Epithelial cell of esophagus (primary cell): ENCODE measurements around the gene DDX25.

Source experiments
- DNase-seq: peaks from one replicate; pipeline ENCODE4 v3.0.0; 2010; ENCODE audit warnings: low read depth
- H3K4me3 ChIP-seq: 2 replicates; pipeline ENCODE4 v1.5.1; 2011; ENCODE audit warnings: mild to moderate bottlenecking, low read length, control low read depth
- TF ChIP-seq, protein P1 (sequence below): IDR thresholded peaks from 2 replicates; pipeline ENCODE4 v1.5.1; 2011; ENCODE audit warnings: low read depth, mild to moderate bottlenecking, low read length, control low read depth, inconsistent platforms; ENCODE audit not compliant: insufficient read depth; ENCODE audit errors: missing control alignments

The DDX25 gene

DNA sequence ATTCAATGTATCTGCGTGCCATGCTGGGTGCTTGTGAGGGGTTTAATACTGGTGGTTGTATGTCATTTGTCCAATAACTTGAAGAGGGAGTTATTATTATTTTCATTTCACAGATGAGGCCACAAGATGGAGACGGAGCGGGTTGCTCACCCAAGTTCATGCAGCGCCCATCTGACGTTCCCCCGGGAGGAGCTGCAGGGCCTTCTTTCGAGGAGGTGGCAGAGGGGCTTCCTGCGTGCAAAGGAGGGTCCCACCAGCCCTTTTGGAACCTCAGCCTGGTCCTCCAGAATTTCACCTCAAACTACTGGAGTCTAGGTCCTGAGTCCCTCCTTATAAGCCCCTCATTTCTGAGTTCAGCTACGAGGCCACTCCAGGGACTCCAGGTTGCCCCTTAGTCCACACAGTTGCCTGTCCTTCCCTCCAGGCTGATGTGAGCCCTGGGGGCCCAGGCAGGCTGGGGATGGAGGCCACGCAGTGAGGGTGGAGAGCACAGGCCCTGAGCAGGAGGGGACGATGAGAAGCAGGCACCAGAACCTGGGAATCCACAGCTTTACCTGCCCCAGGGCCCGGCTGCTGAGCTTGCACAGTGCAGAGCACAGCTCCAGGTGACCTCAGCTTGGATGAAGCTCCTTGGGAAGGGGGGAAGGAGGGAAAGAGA is 38.6 kb downstream of the DDX25 start:
- TF ChIP-seq, protein P1, sequence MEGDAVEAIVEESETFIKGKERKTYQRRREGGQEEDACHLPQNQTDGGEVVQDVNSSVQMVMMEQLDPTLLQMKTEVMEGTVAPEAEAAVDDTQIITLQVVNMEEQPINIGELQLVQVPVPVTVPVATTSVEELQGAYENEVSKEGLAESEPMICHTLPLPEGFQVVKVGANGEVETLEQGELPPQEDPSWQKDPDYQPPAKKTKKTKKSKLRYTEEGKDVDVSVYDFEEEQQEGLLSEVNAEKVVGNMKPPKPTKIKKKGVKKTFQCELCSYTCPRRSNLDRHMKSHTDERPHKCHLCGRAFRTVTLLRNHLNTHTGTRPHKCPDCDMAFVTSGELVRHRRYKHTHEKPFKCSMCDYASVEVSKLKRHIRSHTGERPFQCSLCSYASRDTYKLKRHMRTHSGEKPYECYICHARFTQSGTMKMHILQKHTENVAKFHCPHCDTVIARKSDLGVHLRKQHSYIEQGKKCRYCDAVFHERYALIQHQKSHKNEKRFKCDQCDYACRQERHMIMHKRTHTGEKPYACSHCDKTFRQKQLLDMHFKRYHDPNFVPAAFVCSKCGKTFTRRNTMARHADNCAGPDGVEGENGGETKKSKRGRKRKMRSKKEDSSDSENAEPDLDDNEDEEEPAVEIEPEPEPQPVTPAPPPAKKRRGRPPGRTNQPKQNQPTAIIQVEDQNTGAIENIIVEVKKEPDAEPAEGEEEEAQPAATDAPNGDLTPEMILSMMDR: no peak
- DNase-seq: no peak
- no peak overlapping the region for H3K4me3 ChIP-seq

DNA sequence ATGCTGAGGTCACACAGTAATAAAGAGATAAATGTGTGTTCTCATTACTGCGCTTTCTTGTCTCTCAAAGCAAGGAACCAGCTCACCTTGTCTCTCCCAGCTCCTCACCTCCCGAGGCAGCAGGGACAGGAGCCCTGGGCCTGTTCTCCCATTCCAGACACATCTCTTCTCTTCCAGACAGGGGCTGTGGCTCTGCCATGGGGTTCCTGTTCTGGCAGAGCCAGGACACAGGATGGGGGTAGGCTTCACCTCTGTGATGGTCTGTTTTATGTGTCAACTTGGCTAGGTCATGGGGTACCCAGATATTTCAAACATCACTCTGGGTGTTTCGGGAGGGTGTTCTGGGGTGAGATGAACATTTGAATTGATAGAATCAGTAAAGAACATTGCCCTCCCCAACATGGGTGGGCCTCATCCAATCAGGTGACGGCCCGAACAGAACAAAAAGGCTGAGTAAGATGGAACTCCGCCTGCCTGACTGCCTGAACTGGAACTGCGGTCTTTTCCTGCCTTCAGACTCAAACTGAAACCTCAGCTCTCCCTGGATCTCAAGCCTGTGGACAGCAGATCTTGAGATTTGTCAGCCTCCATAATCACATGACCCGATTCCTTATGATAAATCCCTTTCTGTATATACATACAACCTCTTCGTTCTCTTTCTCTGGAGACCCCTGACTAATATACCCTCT is 39.5 kb downstream of the DDX25 start:
- no peak for DNase-seq
- TF ChIP-seq, protein P1: no peak

DNA sequence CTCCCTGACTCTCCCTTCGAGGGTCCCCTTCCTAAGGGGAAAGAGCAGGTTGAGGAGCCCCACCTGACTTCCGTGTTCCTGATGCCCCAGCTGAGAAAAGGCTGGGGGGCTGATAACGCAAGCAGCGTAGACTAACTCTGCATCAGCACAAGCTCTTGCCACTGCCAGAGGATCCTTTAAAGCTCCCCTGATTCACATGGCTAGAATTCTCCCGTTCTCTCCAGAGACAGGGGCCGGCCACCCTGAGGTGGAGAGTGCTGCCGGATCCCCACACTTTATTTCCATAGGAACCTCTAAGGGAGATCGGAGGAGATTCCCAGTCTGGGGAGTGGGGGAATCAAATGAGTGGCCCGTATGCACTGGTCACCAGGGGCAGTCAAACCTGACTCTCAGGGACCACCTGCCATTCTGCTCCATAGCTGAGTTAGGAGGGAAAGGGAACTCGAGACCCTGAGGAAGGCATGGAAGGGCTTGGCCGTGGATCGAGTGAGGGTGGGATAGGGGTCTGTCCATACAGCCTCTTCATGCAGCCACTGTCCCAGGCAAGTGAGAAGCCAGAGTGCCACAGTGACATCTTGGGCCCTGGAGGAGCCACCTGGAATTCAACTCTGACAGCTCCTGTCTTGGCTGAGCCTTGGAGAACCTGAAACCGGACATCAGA is 40.2 kb downstream of the DDX25 start:
- DNase-seq: no peak
- TF ChIP-seq, protein P1: no peak
- H3K4me3 ChIP-seq: no peak overlapping the region

More for the DNA sequence above, 39.5 kb downstream of the DDX25 start:
- H3K4me3 ChIP-seq: no peak overlapping the region

DNA sequence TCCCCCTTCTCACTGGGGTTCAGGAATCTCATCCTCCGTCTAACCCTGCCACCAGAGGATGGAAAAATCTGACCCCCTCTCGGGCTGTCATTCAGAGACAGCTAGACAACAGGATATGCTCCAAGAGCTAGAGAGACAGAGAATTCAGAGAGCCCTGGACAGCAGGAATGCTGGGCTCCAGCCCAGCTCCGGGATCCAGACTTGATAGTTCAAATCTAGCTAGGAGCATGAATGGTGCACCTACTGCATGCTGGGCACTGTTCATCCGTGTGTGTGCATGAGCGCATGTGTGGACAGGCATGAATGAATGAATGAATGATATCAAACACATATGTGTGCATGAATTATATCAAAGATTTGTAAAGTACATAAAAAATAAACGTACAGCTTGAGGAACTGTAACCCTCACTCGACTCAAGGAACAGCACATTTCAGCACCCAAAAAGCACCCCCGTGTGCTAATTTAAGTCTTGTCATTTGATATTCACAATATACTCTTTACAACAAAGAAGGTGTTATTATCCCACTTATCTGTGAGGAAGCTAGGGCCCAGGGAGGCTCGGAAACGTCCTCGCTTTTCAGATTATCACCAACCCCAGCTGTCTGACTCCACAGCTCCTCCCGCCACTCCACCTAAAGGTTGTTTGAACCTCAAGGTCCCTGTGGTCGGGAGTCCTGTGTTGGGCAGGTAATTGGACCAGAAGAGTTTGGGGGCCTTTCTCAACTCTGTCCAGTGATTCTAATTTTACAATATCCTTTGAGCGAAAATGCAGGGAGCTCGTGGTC is 40.9 kb downstream of the DDX25 start:
- TF ChIP-seq, protein P1: no peak
- no peak overlapping the region for H3K4me3 ChIP-seq
- no peak for DNase-seq

DNA sequence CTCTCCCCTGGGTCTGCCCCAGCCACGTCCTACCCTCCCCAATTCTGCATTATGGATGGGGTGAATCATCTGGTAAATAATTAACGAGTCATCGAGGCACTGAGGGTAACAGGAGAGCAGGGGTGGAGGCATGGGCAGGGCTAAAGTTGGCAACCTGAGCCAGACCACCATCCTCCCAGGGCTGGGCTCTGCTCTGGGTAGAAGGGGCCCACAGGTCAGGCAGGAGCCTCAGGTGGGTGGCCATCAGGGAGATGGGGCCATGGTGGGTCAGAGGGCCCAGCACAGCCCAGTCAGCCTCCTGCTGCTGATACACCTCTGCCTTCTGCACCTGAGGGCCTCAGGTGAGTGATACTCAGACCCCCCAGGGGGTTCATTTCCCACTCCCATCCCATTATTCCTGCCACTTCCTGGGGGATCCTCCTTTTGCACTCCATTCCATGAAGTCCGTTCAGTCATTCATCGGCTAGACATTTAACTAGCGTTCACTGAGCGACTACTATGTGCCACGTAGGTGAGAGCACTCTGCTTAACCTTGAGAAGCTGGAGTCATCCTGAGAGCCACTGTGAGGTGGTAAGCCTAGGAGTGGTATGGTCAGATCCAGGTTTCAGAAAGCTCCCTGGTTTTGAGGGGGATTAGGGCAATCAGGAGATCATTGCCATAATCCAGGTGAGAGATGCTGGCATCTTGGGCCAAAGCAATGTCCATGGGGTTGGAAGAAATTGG is 41.7 kb downstream of the DDX25 start, which contains the start of gene VSIG10L2:
Gene VSIG10L2, plus strand, starts transcription at position 248 of the 724 bp plus-strand sequence. Its CDS starts 12 bp downstream, at position 260.
- no peak within 1 kb of the TSS for H3K4me3 ChIP-seq
- TF ChIP-seq, protein P1: no peak
- DNase-seq: no peak
